GM18502 (cell line): ENCODE measurements around the gene TBCD.

Source experiments
- ATAC-seq: cut with Tn5 transposase; IDR thresholded peaks from one replicate; pipeline ENCODE4 v1.9.1; 2021; ENCODE audit warnings: mild to moderate bottlenecking; ENCODE audit not compliant: unreplicated experiment, poor library complexity

The TBCD gene

GRCh38 chr17:82843904-82844680 lies 92.2 kb downstream of the TBCD start:
- ATAC-seq: no peak

GRCh38 chr17:82844796-82845162 lies 92.9 kb downstream of the TBCD start:
- ATAC-seq: no peak

GRCh38 chr17:82845163-82845807 lies 93.4 kb downstream of the TBCD start:
- ATAC-seq: no peak

- ATAC-seq: no peak
Measured at GRCh38 chr17:82846061-82846691, 94.3 kb downstream of the TBCD start.

- ATAC-seq: no peak
Measured at GRCh38 chr17:82848022-82848592, 96.2 kb downstream of the TBCD start.

- ATAC-seq: no peak
Measured at GRCh38 chr17:82849076-82849945, 97.4 kb downstream of the TBCD start.

GRCh38 chr17:82851381-82851780 lies 99.5 kb downstream of the TBCD start:
- no peak for ATAC-seq

- no peak for ATAC-seq
Measured at GRCh38 chr17:82854226-82854625, 102.4 kb downstream of the TBCD start.

- no peak for ATAC-seq
Measured at GRCh38 chr17:82856361-82856760, 104.5 kb downstream of the TBCD start.

GRCh38 chr17:82858376-82859126 lies 106.7 kb downstream of the TBCD start:
- ATAC-seq: no peak

GRCh38 chr17:82859431-82860403 lies 107.9 kb downstream of the TBCD start:
- ATAC-seq: no peak

- no peak for ATAC-seq
Measured at GRCh38 chr17:82860606-82861392, 108.9 kb downstream of the TBCD start.

GRCh38 chr17:82861393-82861775 lies 109.5 kb downstream of the TBCD start:
- no peak for ATAC-seq

- ATAC-seq: no peak
Measured at GRCh38 chr17:82862191-82862590, 110.3 kb downstream of the TBCD start.

GRCh38 chr17:82862737-82863382 lies 111.0 kb downstream of the TBCD start:
- ATAC-seq: no peak

GRCh38 chr17:82863383-82863940 lies 111.6 kb downstream of the TBCD start:
- no peak for ATAC-seq
